ENCODE measurements around the gene TP63.

Gene TP63

GRCh38 chr3:189677667-189678066 is 46.5 kb downstream of the TP63 start:
- H3K4me3 ChIP-seq (ENCODE audit: low read depth, low read length): no peak overlapping the region
- no peak for TF ChIP-seq MYC (IDR thresholded peaks at IDR 0.05; ENCODE audit: low read depth, low read length)
- TF ChIP-seq POLR2A (IDR thresholded peaks at IDR 0.05; ENCODE audit: extremely low read depth, insufficient read length): no peak
- no peak for TF ChIP-seq CTCF (IDR thresholded peaks at IDR 0.05; ENCODE audit: low read depth, low read length)
- TF ChIP-seq MAX (IDR thresholded peaks at IDR 0.05; ENCODE audit: low read depth, low read length): no peak
- DNase-seq (ENCODE audit: low read depth): no peak

- no peak for TF ChIP-seq CTCF (IDR thresholded peaks at IDR 0.05; ENCODE audit: low read depth, low read length)
- TF ChIP-seq POLR2A (IDR thresholded peaks at IDR 0.05; ENCODE audit: extremely low read depth, insufficient read length): no peak
- TF ChIP-seq MYC (IDR thresholded peaks at IDR 0.05; ENCODE audit: low read depth, low read length): no peak
- TF ChIP-seq MAX (IDR thresholded peaks at IDR 0.05; ENCODE audit: low read depth, low read length): no peak
- no peak for DNase-seq (ENCODE audit: low read depth)
- no peak overlapping the region for H3K4me3 ChIP-seq (ENCODE audit: low read depth, low read length)
Observed at GRCh38 chr3:189680723-189681122, 49.5 kb downstream of the TP63 start.

- no peak for TF ChIP-seq MAX (IDR thresholded peaks at IDR 0.05; ENCODE audit: low read depth, low read length)
- TF ChIP-seq MYC (IDR thresholded peaks at IDR 0.05; ENCODE audit: low read depth, low read length): no peak
- no peak for TF ChIP-seq CTCF (IDR thresholded peaks at IDR 0.05; ENCODE audit: low read depth, low read length)
- TF ChIP-seq POLR2A (IDR thresholded peaks at IDR 0.05; ENCODE audit: extremely low read depth, insufficient read length): no peak
- no peak overlapping the region for H3K4me3 ChIP-seq (ENCODE audit: low read depth, low read length)
- no peak for DNase-seq (ENCODE audit: low read depth)
Observed at GRCh38 chr3:189683546-189684255, 52.5 kb downstream of the TP63 start.

- no peak for DNase-seq (ENCODE audit: low read depth)
- TF ChIP-seq MAX (IDR thresholded peaks at IDR 0.05; ENCODE audit: low read depth, low read length): no peak
- TF ChIP-seq MYC (IDR thresholded peaks at IDR 0.05; ENCODE audit: low read depth, low read length): no peak
- TF ChIP-seq CTCF (IDR thresholded peaks at IDR 0.05; ENCODE audit: low read depth, low read length): no peak
- no peak for TF ChIP-seq POLR2A (IDR thresholded peaks at IDR 0.05; ENCODE audit: extremely low read depth, insufficient read length)
- H3K4me3 ChIP-seq (ENCODE audit: low read depth, low read length): no peak overlapping the region
Observed at GRCh38 chr3:189684317-189684716, 53.1 kb downstream of the TP63 start.

GRCh38 chr3:189685291-189685690 is 54.1 kb downstream of the TP63 start:
- TF ChIP-seq MAX (IDR thresholded peaks at IDR 0.05; ENCODE audit: low read depth, low read length): no peak
- no peak for TF ChIP-seq CTCF (IDR thresholded peaks at IDR 0.05; ENCODE audit: low read depth, low read length)
- no peak for TF ChIP-seq POLR2A (IDR thresholded peaks at IDR 0.05; ENCODE audit: extremely low read depth, insufficient read length)
- TF ChIP-seq MYC (IDR thresholded peaks at IDR 0.05; ENCODE audit: low read depth, low read length): no peak
- DNase-seq (ENCODE audit: low read depth): no peak
- no peak overlapping the region for H3K4me3 ChIP-seq (ENCODE audit: low read depth, low read length)
